HepG2 (cell line): ENCODE measurements around the gene NUP85. TPM values are rescaled to one million over a fixed set of nuclear protein-coding genes. Genes with fewer than 3 reads are reported as not detected.

ENCODE experiments used
- CENPX ChIP-seq: sonication (generic); formaldehyde crosslinking; IDR thresholded peaks from 2 replicates; pipeline ENCODE4 v1.9.0; 2021; ENCODE audit warnings: mild to moderate bottlenecking, missing genetic modification reagents, moderate library complexity
- DBP ChIP-seq: sonication (generic); formaldehyde crosslinking; IDR thresholded peaks from 2 replicates; pipeline ENCODE4 v1.4.0; 2020; ENCODE audit warnings: missing genetic modification reagents; ENCODE audit errors: not compliant biosample characterization
- DMAP1 ChIP-seq: IDR thresholded peaks from 2 replicates; pipeline ENCODE4 v1.6.1; 2016
- ELF4 ChIP-seq: sonication (generic); formaldehyde crosslinking; IDR thresholded peaks from 2 replicates; pipeline ENCODE4 v1.5.0; 2020; ENCODE audit warnings: missing genetic modification reagents, mild to moderate bottlenecking, moderate library complexity, borderline replicate concordance
- ETV5 ChIP-seq: IDR thresholded peaks from 2 replicates; pipeline ENCODE4 v1.6.1; 2018; ENCODE audit warnings: missing biosample characterization, missing genetic modification reagents, inconsistent platforms, borderline replicate concordance
- FUBP1 ChIP-seq: sonication (generic); formaldehyde crosslinking; IDR thresholded peaks from 2 replicates; pipeline ENCODE4 v1.5.1; 2020; ENCODE audit warnings: missing genetic modification reagents, mild to moderate bottlenecking, borderline replicate concordance
- GZF1 ChIP-seq: sonication (generic); formaldehyde crosslinking; IDR thresholded peaks from 2 replicates; pipeline ENCODE4 v1.5.1; 2020; ENCODE audit warnings: mild to moderate bottlenecking, missing genetic modification reagents
- IRX3 ChIP-seq: sonication (generic); formaldehyde crosslinking; IDR thresholded peaks from 2 replicates; pipeline ENCODE4 v1.8.1; 2023; ENCODE audit warnings: mild to moderate bottlenecking, low read depth, missing genetic modification reagents, borderline replicate concordance
- MAX ChIP-seq: IDR thresholded peaks from 2 replicates; pipeline ENCODE4 v1.6.1; 2012; ENCODE audit warnings: inconsistent platforms
- MEF2D ChIP-seq: sonication (generic); formaldehyde crosslinking; IDR thresholded peaks from 2 replicates; pipeline ENCODE4 v1.5.1; 2020; ENCODE audit warnings: mild to moderate bottlenecking, missing genetic modification reagents
- NR2F2 ChIP-seq: IDR thresholded peaks from 2 replicates; pipeline ENCODE4 v1.6.1; 2012; ENCODE audit warnings: low read depth, inconsistent platforms, borderline replicate concordance
- PHF8 ChIP-seq: sonication (generic); formaldehyde crosslinking; IDR thresholded peaks from 2 replicates; pipeline ENCODE4 v1.5.0; 2020; ENCODE audit warnings: missing genetic modification reagents
- POGZ ChIP-seq: sonication (generic); formaldehyde crosslinking; IDR thresholded peaks from 2 replicates; pipeline ENCODE4 v1.4.0; 2020; ENCODE audit warnings: mild to moderate bottlenecking, missing genetic modification reagents
- SNAPC2 ChIP-seq: sonication (generic); formaldehyde crosslinking; IDR thresholded peaks from 2 replicates; pipeline ENCODE4 v1.8.1; 2022; ENCODE audit warnings: mild to moderate bottlenecking, missing genetic modification reagents
- TOPORS ChIP-seq: sonication (generic); formaldehyde crosslinking; IDR thresholded peaks from 2 replicates; pipeline ENCODE4 v1.8.0; 2023; ENCODE audit warnings: mild to moderate bottlenecking, missing genetic modification reagents
- XRCC5 ChIP-seq: fragments of 200-400 bp; formaldehyde crosslinking; optimal IDR thresholded peaks from 2 replicates; pipeline ENCODE3; 2017; ENCODE audit warnings: mild to moderate bottlenecking, low read length
- ZBTB14 ChIP-seq: sonication (generic); formaldehyde crosslinking; IDR thresholded peaks from 2 replicates; pipeline ENCODE4 v1.4.0; 2020; ENCODE audit warnings: missing genetic modification reagents
- ZFAT ChIP-seq: sonication (generic); formaldehyde crosslinking; conservative IDR thresholded peaks from 2 replicates; pipeline ENCODE4 v1.8.1; 2023; ENCODE audit warnings: missing genetic modification reagents, inconsistent platforms
- ZNF10 ChIP-seq: sonication (generic); formaldehyde crosslinking; IDR thresholded peaks from 2 replicates; pipeline ENCODE4 v1.4.0; 2020; ENCODE audit warnings: mild to moderate bottlenecking, low read depth, missing genetic modification reagents, borderline replicate concordance
- ZNF207 ChIP-seq: fragments of 450-650 bp; IDR thresholded peaks from 2 replicates; pipeline ENCODE4 v1.6.1; 2016; ENCODE audit warnings: antibody characterized with exemption, borderline replicate concordance
- ZNF253 ChIP-seq: sonication (generic); formaldehyde crosslinking; IDR thresholded peaks from 2 replicates; pipeline ENCODE4 v1.8.0; 2022; ENCODE audit warnings: mild to moderate bottlenecking, missing genetic modification reagents, borderline replicate concordance
- ZNF296 ChIP-seq: sonication (generic); formaldehyde crosslinking; conservative IDR thresholded peaks from 2 replicates; pipeline ENCODE4 v1.5.0; 2020; ENCODE audit warnings: mild to moderate bottlenecking, missing genetic modification reagents
- ZNF431 ChIP-seq: sonication (generic); formaldehyde crosslinking; IDR thresholded peaks from 2 replicates; pipeline ENCODE4 v1.9.0; 2022; ENCODE audit warnings: missing genetic modification reagents, low read depth, mild to moderate bottlenecking, borderline replicate concordance
- ZNF530 ChIP-seq: sonication (generic); formaldehyde crosslinking; IDR thresholded peaks from 2 replicates; pipeline ENCODE4 v1.5.0; 2020; ENCODE audit warnings: low read depth, mild to moderate bottlenecking, missing genetic modification reagents
- ZNF549 ChIP-seq: sonication (generic); formaldehyde crosslinking; IDR thresholded peaks from 2 replicates; pipeline ENCODE4 v1.5.0; 2020; ENCODE audit warnings: missing genetic modification reagents
- ZNF619 ChIP-seq: sonication (generic); formaldehyde crosslinking; IDR thresholded peaks from 2 replicates; pipeline ENCODE4 v1.4.0; 2020; ENCODE audit warnings: mild to moderate bottlenecking, missing genetic modification reagents
- ZNF775 ChIP-seq: sonication (generic); formaldehyde crosslinking; IDR thresholded peaks from 2 replicates; pipeline ENCODE4 v1.4.0; 2020; ENCODE audit warnings: missing genetic modification reagents, mild to moderate bottlenecking, moderate library complexity, borderline replicate concordance
- polyA plus RNA-seq, 8 experiments: library from polyadenylated mRNA; depleted of rRNA in 3 of 8; stranded (reverse) in 7 of 8; unstranded in 1 of 8; fragments of >200 nt; fragmentation: Illumina TruSeq in 4 of 8; extraction: Trizol in 4 of 8; gene quantifications; 2 replicates each; pipeline versions ENCODE4 v1.2.1 to v1.2.3, GENCODE V29; 2011 to 2016; ENCODE audit warnings: low read depth in 4 of 8, missing spikeins in 1 of 8, mixed read lengths in 1 of 8; ENCODE audit not compliant: insufficient read depth in 1 of 8
- total RNA-seq, 5 experiments: library from RNA; depleted of rRNA; stranded (reverse); fragments of >200 nt; fragmentation: Illumina TruSeq; extraction: Trizol; gene quantifications; 2 replicates each; pipeline ENCODE4 v1.2.3, GENCODE V29; 2016; ENCODE audit warnings: low read depth in 1 of 5

Gene NUP85
- total and polyA plus RNA-seq, 2 of the 13 experiments (the other 11 are each of a cell fraction or from before 2014, with no cell fraction given) = 89.1 to 124 TPM

- TF ChIP-seq NR2F2 = peak; percentile 59; the same call in 1 of the 2 replicates
- TF ChIP-seq MAX = peak; percentile 93
- no peak for TF ChIP-seq IRX3
- peak; percentile 52; the same call in 1 of the 2 replicates for TF ChIP-seq ZNF431 (CRISPR knock-in tag)
- no peak for TF ChIP-seq ZNF775
- TF ChIP-seq GZF1 (CRISPR knock-in tag) = peak; percentile 55; the same call in 1 of the 2 replicates
- peak; percentile 77; the same call in 1 of the 2 replicates for TF ChIP-seq ZNF619 (CRISPR knock-in tag)
- peak; percentile 82 for TF ChIP-seq POGZ
- 0 out of 2 replicates have a peak, but pooled peaks have one; percentile 21 for TF ChIP-seq ZNF530 (CRISPR knock-in tag)
- no peak for TF ChIP-seq ZNF207
- TF ChIP-seq ZNF549 (CRISPR knock-in tag) = no peak; the same call in 1 of the 2 replicates
- peak; percentile 85; the same call in 1 of the 2 replicates for TF ChIP-seq SNAPC2
- peak; percentile 73 for TF ChIP-seq ZBTB14
- peak; percentile 83 for TF ChIP-seq DMAP1
- peak; percentile 80 for TF ChIP-seq PHF8 (CRISPR knock-in tag)
- 0 out of 2 replicates have a peak, but pooled peaks have one; percentile 66 for TF ChIP-seq ZNF10 (CRISPR knock-in tag)
- peak; percentile 87 for TF ChIP-seq MEF2D
- TF ChIP-seq ELF4 = no peak; the same call in 1 of the 2 replicates
- no peak for TF ChIP-seq FUBP1 (CRISPR knock-in tag)
- TF ChIP-seq CENPX (CRISPR knock-in tag) = no peak
- TF ChIP-seq ZFAT (CRISPR knock-in tag) = no peak
- TF ChIP-seq ZNF253 = no peak
- peak; percentile 10; the same call in 1 of the 2 replicates for TF ChIP-seq ZNF296
- TF ChIP-seq DBP (CRISPR knock-in tag) = no peak
- TF ChIP-seq XRCC5 = peak; percentile 88
- TF ChIP-seq ETV5 = no peak; the same call in 1 of the 2 replicates
- no peak for TF ChIP-seq TOPORS (CRISPR knock-in tag)
Measured at GRCh38 chr17:75205037-75205792, at the start of gene NUP85 (continued).
